SK-N-MC (cell line): ENCODE results near the gene GAL3ST1.

Source experiments
- EZH2 ChIP-seq: fragments of 200-600 bp; sonication (generic); IDR thresholded peaks from one replicate; pipeline ENCODE4 v1.6.1; 2017; ENCODE audit warnings: antibody characterized with exemption
- FOXP2 ChIP-seq: optimal IDR thresholded peaks from 2 replicates; pipeline ENCODE3; 2011; ENCODE audit warnings: mild to moderate bottlenecking, moderate library complexity; ENCODE audit not compliant: insufficient read depth; ENCODE audit errors: extremely low read length, control extremely low read depth
- POLR2AphosphoS5 ChIP-seq: IDR thresholded peaks from 2 replicates; pipeline ENCODE4 v1.6.1; 2012; ENCODE audit warnings: mild to moderate bottlenecking, low read depth, low read length, borderline replicate concordance

- no peak for TF ChIP-seq EZH2
- TF ChIP-seq POLR2AphosphoS5 = no peak
- TF ChIP-seq FOXP2 = no peak
Observed at GRCh38 chr22:30569674-30570202, 4.7 kb downstream of the GAL3ST1 start.
